GM21528 (cell line): ENCODE measurements around the gene MYO18A.
"Not testable (repeated sequence)": the region's sequence is repeated elsewhere in the genome, so short reads cannot be mapped to it uniquely, and the experiment has no call there.

Experiments
- ATAC-seq: cut with Tn5 transposase; IDR thresholded peaks from one replicate; pipeline ENCODE4 v1.9.1; 2021; ENCODE audit warnings: mild to moderate bottlenecking, moderate library complexity; ENCODE audit not compliant: unreplicated experiment, low FRiP score

Gene MYO18A

DNA sequence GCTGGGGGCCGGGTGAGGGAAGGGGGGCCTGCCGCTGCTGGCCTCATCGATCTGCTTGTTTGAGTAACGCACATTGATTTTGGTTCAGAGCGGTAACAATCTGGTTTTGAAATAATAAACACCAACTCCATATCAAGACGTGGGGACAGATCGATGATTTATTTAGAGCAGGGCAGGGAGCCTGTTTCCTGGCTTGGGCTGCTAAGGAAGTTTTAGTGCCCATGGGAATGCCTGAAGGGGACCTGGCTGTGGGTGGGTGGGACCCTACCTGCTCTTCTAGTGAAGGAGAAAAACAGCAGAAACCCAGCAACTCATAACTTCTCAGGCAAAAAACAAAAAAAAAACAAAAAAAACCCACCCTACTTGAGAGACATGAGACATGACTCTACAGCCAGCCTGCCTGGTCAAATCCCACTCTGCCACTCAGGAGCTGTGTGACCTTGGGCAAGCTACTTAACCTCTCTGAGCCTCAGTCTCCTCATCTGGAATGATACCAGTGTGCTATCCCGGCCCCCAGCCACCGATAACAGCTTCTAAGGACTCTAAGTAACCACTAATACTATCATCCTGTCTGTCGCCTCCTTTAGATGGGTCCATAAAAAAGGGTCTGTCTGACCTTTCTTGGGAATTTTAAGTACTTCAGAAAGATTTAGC, 71.2 kb downstream of the MYO18A start:
- no peak for ATAC-seq

DNA sequence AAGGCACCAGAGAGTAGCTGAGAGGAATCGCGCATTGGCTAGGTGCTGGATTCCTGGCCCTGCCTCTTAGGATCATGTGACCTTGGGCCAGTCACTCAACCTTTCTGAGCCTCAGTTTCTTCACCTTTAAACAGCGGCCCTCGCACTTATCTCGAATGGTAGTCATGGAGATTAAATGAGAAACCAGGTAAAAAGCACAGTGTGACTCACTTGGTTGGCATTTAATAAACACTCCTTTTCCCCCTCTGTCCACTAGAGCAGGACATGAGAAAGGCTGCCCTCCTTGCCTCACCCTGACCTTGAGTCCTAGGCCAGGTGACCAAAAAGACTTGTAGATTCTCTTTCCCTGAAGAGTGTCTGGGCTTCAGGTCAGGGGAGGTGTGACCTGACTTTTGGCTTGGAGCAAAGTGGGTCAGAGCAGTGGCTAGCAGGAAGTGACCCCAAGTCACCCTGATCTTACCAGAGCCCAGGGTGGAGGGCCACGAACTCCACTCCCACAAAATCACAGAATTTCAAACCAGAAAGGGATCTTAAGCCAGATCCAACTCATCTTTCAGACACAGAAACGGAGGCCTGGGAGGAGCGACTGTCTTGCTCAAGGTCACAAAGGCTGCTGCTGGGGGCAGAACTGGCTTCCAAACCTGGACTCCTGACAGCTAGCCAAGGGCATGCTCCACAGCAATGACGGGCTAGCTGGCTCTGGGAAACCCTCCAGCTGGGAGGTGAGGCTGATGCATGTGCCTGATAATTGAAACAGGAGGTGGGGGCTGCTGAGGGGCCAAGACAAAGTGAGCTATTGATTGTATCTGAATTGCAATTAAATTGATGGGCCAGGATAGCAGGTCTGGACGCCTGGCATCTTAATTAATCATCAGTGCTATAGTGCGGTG, 72.0 kb downstream of the MYO18A start:
- no peak for ATAC-seq

DNA sequence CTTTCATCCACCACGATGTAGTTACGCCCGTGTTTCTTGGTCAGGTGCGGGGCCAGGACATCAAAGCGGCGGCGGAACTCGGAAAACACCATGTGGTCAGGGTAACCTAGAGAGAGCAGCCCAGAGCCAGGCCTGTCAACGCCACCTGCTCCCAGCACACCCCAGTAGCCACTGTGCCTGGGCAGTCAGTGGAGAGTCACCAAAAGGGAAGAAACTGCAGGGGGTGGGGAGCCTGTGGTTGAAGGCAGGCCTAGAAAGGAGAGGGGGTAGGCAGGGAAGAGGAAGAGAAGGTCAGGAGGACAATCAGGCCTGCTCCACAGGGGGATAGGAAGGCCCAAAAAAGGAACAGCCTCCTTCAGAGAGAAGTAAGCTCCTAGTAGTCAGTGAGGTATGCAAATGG, 73.1 kb downstream of the MYO18A start:
- ATAC-seq = no peak

DNA sequence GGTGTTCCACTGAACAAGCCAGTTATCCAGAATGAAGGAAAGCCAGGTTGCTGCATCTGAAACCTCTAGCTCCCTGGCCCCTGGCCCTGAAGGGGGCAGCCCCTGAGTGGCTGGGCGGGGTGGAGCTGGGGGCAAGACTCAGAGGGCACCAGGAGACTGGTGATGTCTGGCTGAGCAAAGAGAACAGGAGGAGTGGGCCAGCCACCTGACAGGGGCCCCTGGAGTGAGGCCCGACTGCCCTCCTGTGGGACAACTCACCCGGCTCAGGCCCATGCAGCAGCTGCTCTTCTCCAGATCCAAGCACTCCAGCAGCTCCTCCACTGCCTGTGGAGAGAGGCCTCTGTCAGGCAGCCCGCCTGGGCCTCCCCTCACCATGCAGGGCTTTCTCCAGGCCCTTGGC, 76.9 kb downstream of the MYO18A start:
- ATAC-seq = no peak

DNA sequence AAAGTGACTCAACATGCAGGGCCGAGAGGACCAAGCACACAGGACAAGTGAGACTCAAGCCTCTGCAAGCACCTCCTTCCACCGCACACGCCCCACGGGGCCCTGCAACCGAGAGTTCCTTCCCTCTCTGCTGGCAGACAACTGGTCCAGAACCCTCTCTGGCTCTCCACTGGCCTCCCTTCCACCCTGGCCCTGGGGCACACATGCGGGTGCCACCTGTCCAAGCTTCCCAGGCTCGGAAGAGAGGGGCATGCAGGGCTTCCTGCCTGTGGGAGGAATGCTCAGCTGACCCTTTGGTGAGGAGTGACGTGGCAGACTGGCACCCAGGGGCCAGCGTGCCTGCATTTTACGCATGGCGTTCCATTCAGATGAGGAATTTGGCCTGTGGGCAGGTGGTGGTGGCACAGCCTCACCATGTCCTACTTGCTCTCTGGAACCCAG, 77.4 kb downstream of the MYO18A start:
- ATAC-seq = no peak

DNA sequence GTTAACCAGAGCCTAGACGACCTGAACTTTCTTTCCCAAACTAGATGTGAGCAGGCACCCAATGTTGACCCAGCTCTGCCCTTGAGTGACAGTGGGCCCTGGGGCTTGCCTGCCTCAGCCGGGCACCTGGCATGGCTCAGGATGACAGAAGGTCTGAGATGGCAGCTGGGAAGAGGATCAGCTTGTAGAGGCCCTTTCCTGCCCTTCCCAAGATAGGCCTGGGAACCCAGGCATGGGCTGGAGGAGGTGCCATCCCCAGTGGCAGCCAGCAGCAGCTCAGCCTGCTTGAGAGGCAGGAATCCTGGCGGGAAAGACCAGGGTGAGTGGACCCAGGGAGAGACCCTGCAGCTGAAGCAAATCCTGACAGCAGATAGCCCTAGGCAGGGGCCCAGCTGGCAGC, 78.2 kb downstream of the MYO18A start:
- no peak for ATAC-seq

DNA sequence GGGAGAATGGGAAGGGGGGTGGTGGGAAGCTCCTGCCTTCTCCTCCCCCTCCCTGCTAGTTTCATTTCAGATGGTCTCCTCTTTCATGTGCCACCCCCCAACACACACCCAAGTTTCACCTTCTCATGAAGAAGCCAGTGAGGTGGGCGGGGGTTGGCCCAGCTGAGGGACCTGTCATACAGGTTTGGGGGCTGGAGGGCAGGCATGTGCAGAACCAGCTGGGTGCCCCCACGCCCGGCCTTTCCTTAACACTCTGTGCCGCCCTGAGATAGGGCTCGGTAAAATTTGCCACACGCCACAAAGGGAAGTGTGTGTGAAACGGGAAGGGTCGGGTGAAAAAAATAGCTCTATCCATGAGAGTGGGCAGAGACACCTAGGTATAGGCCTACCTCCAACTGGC, 79.9 kb downstream of the MYO18A start:
- no peak for ATAC-seq

DNA sequence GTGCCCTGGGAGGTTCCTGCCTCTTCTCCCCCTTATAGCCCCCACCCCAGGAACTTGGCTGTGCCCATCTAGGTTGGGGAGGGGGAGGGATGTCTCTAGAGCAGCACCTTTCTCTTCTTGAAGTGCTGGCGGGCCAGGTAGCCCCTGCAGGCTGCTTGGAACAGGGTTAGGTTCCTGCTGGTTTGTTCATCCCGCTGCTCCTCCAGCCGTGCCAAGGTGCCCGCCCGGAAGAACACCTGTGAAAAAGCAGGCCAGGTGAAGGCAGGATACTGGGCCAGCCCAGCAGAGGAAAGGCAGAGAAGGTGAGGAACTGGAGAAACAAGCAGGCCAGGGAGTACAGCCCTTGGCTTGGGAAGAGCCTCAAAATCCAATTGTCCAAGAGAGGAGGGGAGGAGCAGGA, 80.7 kb downstream of the MYO18A start:
- ATAC-seq = no peak

DNA sequence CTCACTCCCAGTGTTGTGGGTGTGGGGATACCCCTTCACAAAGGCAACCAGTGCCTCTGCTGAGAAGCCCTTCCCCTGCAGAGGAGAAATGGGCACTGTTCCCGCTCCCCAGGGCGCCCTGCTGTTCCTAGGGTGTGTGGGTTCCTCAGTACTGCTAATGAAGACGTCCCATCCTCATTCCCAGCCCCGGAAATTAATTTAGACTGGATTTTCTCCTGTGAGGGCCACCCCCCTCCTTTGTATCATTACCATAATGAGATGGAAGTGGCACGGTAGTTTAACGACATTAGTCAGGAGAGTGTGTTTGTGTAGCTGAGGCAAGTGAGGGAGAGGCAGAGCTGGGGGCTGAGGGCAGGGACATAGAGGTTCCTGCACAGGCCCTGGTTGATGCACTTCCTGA, 84.1 kb downstream of the MYO18A start:
- no peak for ATAC-seq

DNA sequence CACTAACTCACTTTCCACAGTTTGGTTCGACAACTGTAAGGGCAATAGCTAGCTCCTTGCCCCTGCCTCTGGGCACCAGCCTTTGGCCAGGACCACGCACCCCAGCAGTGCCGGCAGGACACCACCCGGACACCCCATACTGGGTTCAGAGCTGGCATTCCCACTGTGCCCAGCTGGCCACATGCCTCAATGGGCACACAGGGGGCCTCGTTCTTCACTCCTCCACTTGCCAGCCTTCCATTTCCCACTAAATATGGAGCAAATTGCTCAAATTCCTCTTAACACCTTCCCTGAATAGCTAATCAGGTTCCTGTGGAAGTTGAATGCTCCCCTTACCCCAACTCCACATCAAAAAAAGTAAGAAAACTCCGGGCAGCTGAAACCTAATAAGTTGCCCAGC, 84.8 kb downstream of the MYO18A start:
- ATAC-seq = no peak

DNA sequence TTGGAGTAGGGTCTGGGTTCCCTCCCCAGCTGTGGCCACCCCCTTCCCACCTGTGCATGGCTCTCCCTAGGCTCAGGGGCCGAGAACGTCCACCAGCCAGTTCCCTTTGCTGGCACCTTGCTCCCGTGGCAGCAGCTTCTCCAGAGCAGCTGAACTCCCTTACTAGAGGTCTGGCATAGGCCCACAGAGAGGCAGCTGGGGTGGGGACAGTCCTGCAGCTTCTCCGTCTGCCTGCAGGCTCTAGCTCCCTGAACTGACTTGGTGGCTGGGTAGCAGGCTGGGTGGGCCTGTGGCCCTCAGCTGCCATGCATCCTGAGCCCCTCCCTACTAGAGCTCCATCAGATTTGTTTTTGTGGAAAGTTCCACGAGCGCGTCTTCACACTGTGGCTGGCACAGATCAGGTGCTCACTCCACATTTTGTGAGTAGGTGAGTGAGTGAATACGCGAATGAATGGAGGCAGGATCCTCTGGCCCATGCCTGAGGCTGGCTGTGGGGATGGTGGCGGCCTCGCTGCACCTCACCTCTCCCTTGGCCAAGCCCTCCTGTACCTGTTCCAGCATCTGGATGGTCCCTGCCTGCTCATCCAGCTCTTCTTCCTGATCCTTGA, 86.0 kb downstream of the MYO18A start:
- ATAC-seq = no peak

DNA sequence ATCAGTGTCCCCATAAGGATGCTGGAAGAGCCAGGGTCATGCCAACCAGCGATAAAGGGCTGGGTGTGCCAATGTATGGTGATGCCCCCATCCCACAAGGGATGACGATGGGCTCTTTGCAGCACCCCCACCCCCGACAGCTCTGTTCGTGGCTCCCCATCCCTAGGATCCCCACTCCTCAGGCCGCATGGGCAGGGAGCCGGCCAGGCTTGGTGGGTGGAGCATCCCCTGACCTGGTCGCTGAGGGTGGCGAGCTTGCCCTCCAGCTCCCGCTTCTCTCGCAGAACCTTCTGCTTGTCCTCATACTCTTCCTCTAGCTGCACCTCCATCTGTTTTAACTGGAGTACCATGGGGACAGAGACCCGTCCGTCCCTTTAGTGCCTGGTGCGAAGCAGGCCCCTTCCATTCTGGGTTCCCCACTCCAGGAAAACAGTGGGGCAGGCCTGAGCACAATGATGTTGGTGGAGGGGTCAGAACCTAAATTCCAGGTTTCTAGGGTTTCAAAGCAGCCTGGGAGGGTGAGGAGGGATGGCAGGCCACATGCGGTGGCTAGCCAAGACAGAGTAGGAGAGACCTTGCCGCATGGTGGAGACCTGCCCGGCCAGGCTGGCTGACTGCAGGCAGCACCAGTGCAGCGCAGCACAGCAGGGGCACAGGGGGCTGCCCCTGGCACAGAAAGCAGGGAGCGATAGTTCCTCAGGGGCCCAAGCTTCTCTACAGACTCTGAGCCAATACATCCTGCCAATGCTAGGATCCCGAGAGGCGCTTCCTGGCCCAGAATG, 86.9 kb downstream of the MYO18A start:
- ATAC-seq = no peak

DNA sequence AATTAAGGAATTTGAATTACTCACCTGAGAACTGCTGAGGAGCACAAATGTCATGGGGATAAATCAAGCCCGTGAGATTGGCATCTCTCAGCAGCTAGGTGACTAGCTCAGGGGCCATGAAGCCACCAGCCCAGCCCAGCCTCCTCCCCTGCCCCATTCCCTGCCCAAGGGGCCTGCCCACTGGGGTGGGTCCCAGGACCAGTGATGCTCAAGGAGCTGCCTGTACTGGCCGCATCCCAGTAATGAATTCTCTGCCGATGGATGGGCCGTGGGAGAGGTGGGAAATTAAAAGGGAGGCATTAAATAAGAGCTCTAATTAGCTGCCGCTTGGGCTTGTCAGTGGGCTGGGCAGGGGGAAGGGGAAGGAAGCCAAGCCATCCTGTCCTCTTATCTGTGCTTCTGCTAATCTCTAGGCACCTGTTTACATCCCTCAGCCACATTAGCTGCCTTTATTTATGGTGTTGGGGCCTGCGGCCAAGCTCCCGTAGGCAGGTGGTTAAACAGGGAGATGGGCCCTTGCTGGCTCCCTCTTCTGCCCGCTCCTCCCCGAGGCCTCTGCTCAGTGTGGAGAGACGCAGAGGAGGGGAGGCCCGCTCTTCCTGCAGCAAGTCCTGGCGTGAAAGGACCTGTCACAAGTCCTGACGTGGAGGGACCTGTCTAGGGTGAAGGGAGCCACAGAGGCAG, 88.5 kb downstream of the MYO18A start:
- ATAC-seq = no peak

DNA sequence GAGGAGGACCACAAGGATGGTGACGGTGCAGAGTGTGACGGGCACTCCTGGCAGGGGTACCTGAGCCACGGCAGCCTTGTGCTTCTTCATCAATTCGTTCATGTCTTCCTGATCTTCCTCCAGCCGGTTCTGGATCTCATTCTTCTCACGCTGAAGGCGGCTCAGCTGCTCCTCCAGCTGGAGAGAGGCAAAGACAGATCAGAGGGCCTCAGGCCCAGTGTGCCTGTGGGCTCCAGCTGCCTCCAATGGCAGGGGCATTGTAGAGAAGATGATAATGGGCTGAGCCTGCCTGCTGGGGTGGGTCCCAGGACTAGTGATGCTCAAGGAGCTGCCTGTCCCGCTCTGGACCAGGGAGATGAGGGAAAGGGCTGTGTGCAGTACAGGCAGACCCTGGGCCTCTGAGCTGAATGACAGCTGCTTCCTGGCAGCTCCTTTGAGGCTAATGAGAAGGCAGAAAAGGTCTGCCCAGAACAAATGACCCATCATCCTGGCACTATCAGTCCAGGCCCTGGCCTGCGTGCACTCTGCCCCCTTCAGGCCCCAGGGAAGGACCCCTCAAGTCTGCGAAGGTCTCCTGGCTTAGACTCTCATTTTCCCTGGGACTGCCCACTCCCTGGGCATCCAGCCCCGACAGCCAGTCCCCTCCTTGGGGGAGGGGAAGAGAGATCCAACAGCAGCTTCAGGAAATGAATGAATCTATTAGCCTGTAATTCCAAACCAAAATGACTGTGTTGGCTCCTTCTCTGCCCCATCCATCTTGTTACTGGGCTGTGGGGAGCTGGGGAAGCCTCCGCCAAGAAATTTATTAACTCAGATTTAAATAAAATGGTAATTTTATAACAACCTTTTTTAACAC, 89.2 kb downstream of the MYO18A start:
- no peak for ATAC-seq

DNA sequence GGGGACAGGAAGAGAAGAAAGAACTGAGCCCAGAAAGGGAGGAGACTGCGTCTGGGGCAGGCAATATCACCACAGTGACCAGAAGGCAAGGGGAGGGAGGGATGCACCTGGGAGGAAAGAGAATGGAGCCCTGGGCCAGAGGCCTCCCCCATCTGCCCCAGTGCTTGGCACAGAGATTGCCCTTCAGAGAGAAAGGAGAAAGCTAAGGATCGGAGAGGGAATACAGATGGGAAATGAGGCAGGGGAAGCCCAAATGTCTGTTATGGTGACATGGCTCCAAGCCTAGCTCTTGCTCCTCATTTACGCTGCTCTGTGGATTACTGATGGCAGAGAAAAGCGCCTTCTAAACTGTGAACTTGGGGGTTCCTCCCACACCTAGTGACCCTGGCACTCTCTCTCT, 90.1 kb downstream of the MYO18A start:
- ATAC-seq = no peak

DNA sequence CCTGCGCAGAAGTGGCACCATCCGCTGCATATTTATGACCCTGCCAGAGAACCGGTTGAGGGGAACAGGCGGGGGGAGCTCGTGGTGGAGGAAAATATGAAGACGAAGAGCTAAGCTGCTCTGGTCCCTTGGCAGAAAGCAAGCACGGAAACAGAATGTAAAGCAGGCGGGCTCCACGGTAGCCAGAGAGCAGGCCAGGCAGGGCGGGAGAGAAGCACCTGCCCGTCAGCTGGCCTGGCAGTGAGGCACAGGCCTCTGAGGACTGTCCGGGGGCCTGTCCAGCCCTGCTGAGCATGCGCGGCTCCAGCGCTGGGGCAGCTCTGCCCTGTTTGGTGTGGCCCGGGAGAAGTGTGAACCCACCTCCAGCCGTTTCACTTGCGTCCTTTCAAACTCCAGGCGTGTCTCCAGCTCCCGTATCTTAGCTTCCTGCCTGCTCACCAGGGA, 90.6 kb downstream of the MYO18A start:
- no peak for ATAC-seq

DNA sequence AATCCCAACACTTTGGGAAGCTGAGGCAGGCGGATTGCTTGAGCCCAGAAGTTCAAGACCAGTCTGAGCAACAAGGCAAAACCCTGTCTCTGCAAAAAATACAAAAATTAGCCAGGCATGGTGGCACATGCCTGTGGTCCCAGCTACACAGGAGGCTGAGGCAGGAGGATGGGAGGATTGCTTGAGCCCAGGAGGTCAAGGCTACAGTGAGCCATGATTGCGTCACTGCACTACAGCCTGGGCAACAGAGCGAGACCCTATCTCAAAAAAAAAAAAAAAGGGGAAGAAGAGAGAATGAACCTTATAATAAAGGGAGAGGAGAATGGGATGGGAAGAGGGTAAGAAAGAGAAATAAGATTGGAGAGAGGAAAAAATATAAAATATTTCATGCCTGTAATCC, 91.4 kb downstream of the MYO18A start:
- ATAC-seq = not testable (repeated sequence)

DNA sequence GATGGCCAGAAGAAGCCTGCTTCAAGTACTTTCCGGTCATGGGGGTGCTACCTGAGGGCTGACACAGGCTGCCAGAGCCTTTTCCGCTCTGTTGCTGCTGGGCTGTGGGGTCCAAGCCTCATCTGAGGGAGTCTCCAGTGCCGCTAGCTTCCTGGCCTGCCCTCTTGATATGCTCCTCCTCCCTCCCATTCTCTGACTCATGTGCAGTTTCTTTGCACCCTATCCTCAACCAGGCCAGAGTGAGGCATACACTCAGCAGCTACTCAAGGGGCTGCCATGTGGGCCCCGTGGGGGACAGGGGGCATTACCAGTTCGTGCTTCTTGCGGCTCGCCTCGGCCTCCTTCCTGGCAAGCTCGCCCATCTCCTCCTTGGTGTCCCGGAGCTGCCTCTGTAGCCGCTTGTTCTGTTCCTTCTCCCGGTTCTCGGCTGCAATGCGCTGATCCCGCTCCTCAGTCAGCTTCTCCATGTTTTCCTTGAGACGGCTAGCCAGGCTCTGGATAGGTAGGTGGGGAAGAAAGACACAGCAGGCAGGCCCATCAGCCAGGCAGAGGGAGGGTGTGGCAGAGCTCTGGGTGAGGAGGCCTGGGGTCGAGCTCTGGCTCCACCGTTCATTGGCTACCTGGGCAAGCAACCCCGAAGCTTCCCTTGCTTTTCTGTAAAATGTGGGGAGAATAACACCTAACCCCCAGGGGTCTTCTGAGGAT, 93.4 kb downstream of the MYO18A start:
- no peak for ATAC-seq

DNA sequence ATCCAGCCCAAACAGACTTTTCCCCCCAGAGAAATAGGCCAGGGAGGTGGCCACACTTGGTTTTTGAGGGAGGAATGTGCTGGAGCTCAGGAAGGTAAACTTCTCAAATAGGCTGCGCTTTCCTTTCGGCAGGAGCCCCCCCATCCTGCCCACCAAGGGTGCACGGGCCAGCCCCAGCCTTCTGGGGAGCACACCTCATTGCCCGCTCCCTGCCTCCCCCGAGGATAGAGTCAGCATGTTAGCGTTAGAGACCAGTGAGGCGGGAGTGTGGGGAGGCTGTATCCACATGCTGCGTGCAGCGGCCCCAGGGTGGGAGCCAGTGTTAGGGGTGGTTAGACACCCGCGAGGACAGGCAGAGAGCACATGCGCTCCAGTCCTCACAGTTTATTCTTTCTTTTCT, 95.0 kb downstream of the MYO18A start:
- no peak for ATAC-seq
